Neuronal stem cell (in vitro differentiated cells): ENCODE measurements around the gene DNM3.

Experiments used
- DNase-seq: peaks from one replicate; pipeline ENCODE4 v3.0.0-alpha.2; 2013; ENCODE audit warnings: low spot score
- H2AFZ ChIP-seq: one replicate; pipeline ENCODE4 v1.6.1; 2013; ENCODE audit warnings: mild to moderate bottlenecking, low read length, inconsistent platforms
- H2AK5ac ChIP-seq: 2 replicates; pipeline ENCODE4 v1.6.1; 2013; ENCODE audit warnings: low read depth, mild to moderate bottlenecking, inconsistent platforms, low read length, moderate library complexity, mixed read lengths
- H2BK120ac ChIP-seq: 2 replicates; pipeline ENCODE4 v1.6.1; 2013; ENCODE audit warnings: low read depth, mild to moderate bottlenecking, inconsistent platforms, low read length, moderate library complexity, mixed read lengths
- H2BK12ac ChIP-seq: one replicate; pipeline ENCODE4 v1.6.1; 2013; ENCODE audit warnings: low read length, inconsistent platforms
- H2BK15ac ChIP-seq: 2 replicates; pipeline ENCODE4 v1.6.1; 2013; ENCODE audit warnings: mild to moderate bottlenecking, low read length, inconsistent platforms, mixed read lengths
- H2BK5ac ChIP-seq: one replicate; pipeline ENCODE4 v1.6.1; 2013; ENCODE audit warnings: inconsistent platforms, mild to moderate bottlenecking, low read length, moderate library complexity
- H3K14ac ChIP-seq: one replicate; pipeline ENCODE4 v1.6.1; 2013; ENCODE audit warnings: low read length, inconsistent platforms
- H3K18ac ChIP-seq: 2 replicates; pipeline ENCODE4 v1.6.1; 2013; ENCODE audit warnings: low read length, inconsistent platforms
- H3K23ac ChIP-seq: 2 replicates; pipeline ENCODE4 v1.6.1; 2013; ENCODE audit warnings: low read depth, mild to moderate bottlenecking, mixed read lengths, low read length, inconsistent platforms; ENCODE audit not compliant: poor library complexity
- H3K27ac ChIP-seq: replicated peaks from 3 replicates; pipeline ENCODE4 v1.5.1; 2013; ENCODE audit warnings: low read length, inconsistent platforms
- H3K27me3 ChIP-seq, 3 experiments: 2 replicates each; pipeline ENCODE4 v1.6.1; 2013; ENCODE audit warnings: low read length in 3 of 3, mild to moderate bottlenecking in 2 of 3, inconsistent platforms in 1 of 3, low read depth in 1 of 3, mixed read lengths in 1 of 3, moderate library complexity in 1 of 3; ENCODE audit not compliant: control insufficient read depth in 3 of 3, insufficient read depth in 3 of 3
- H3K36me3 ChIP-seq, 2 donors: replicated peaks in 1 of 2; 2 replicates each; pipeline ENCODE4 v1.6.1; 2013; ENCODE audit warnings: low read length in 2 of 2; ENCODE audit not compliant: control insufficient read depth in 2 of 2, insufficient read depth in 2 of 2
- H3K4ac ChIP-seq: 2 replicates; pipeline ENCODE4 v1.6.1; 2013; ENCODE audit warnings: inconsistent platforms, mild to moderate bottlenecking, low read length, moderate library complexity
- H3K4me1 ChIP-seq, 2 donors: 1 replicate in 1 of 2; 2 replicates in 1 of 2; pipeline ENCODE4 v1.6.1; 2013; ENCODE audit warnings: low read length in 2 of 2, low read depth in 1 of 2; ENCODE audit not compliant: control insufficient read depth in 2 of 2, insufficient read depth in 1 of 2
- H3K4me2 ChIP-seq: one replicate; pipeline ENCODE4 v1.6.1; 2013; ENCODE audit warnings: mild to moderate bottlenecking, low read length, inconsistent platforms; ENCODE audit not compliant: insufficient read depth, poor library complexity, severe bottlenecking
- H3K4me3 ChIP-seq, 2 donors: 2 replicates each; pipeline ENCODE4 v1.5.1; 2013; ENCODE audit warnings: low read length in 2 of 2, mild to moderate bottlenecking in 2 of 2, inconsistent platforms in 1 of 2, moderate library complexity in 1 of 2
- H3K79me1 ChIP-seq: one replicate; pipeline ENCODE4 v1.6.1; 2013; ENCODE audit warnings: low read depth, mild to moderate bottlenecking, inconsistent platforms, low read length, moderate library complexity
- H3K9ac ChIP-seq: one replicate; pipeline ENCODE4 v1.6.1; 2013; ENCODE audit warnings: mild to moderate bottlenecking, low read depth, low read length, inconsistent platforms; ENCODE audit not compliant: poor library complexity
- H3K9me3 ChIP-seq, 2 donors: replicated peaks in 1 of 2; 2 replicates each; pipeline versions ENCODE3 to v1.6.1; 2013; ENCODE audit warnings: low read length in 2 of 2, mild to moderate bottlenecking in 2 of 2, inconsistent platforms in 1 of 2, low read depth in 1 of 2, mixed read lengths in 1 of 2, moderate library complexity in 1 of 2; ENCODE audit not compliant: control insufficient read depth in 2 of 2, insufficient read depth in 1 of 2
- H4K8ac ChIP-seq: one replicate; pipeline ENCODE4 v1.6.1; 2013; ENCODE audit warnings: low read depth, mild to moderate bottlenecking, inconsistent platforms, low read length, moderate library complexity
- H4K91ac ChIP-seq: one replicate; pipeline ENCODE4 v1.6.1; 2013; ENCODE audit warnings: low read length, low read depth, mild to moderate bottlenecking, inconsistent platforms; ENCODE audit not compliant: poor library complexity
- whole genome bisulfite sequencing, 2 donors: extraction: QIAGEN DNeasy Blood & Tissue Kit; methylation state at CpG; one replicate each; pipeline ENCODE4 v1.1.7; 2013; ENCODE audit warnings: missing lambda C conversion rate in 2 of 2, mixed read lengths in 1 of 2; ENCODE audit not compliant: insufficient read length in 2 of 2, insufficient replicate concordance in 1 of 2; ENCODE audit errors: extremely low coverage in 2 of 2; 5-methylcytosine and 5-hydroxymethylcytosine counted together

DNM3 gene

DNA sequence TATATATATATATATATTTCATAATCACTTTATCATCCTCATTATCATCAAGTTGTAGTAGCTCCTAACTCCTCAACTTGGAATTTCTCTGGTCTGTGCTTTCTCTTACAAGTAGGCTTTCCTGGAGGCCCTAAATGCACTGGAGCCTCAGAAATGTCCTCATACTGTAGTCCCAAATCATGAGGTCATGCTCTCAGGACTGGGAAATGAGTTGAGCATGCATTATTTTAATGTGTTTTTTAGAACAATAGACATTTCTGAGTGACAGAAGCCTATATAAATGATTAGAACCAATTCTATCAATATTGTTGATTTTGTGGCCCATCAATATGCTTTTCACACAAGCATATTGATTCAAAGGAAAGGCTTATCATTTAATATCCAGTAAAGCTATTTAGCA lies 536.3 kb downstream of the DNM3 start:
- Histone ChIP-seq H3K18ac (no peak overlapping the region), H3K27ac (no peak overlapping the region), H2BK120ac (no peak overlapping the region), H3K27me3 (no peaks in the 10 kb centered on the region), H2BK5ac (no peak overlapping the region), H2BK12ac (no peak overlapping the region), H4K91ac (no peak overlapping the region), H3K9me3 (no peaks in the 10 kb centered on the region), H3K4ac (no peak overlapping the region), H2AK5ac (no peak overlapping the region), H3K9ac (no peak overlapping the region), H3K4me2 (no peak overlapping the region), H2AFZ (no peak overlapping the region), H3K4me1 (peaks cover 0 to 4% of the 10 kb centered on the region in 2 donors), H3K79me1 (no peaks in the 10 kb centered on the region), H3K23ac (no peak overlapping the region), H2BK15ac (no peak overlapping the region), H3K4me3 (no peak overlapping the region), H3K36me3 (no peaks in the 10 kb centered on the region), H3K14ac (no peak overlapping the region), H4K8ac (no peak overlapping the region)
- no peak for DNase-seq

GRCh38 chr1:172378109-172378760 lies 536.9 kb downstream of the DNM3 start:
- Histone ChIP-seq H3K14ac (no peak overlapping the region), H3K9ac (no peak overlapping the region), H2BK12ac (no peak overlapping the region), H3K4me2 (no peak overlapping the region), H3K18ac (no peak overlapping the region), H4K91ac (no peak overlapping the region), H3K27me3 (no peaks in the 10 kb centered on the region), H3K4me3 (no peak overlapping the region), H3K4me1 (peaks cover 2 to 10% of the 10 kb centered on the region in 2 donors), H4K8ac (no peak overlapping the region), H3K27ac (no peak overlapping the region), H2BK120ac (no peak overlapping the region), H3K79me1 (no peaks in the 10 kb centered on the region), H2BK15ac (no peak overlapping the region), H2AK5ac (no peak overlapping the region), H3K9me3 (no peaks in the 10 kb centered on the region), H2AFZ (no peak overlapping the region), H3K23ac (no peak overlapping the region), H3K36me3 (no peaks in the 10 kb centered on the region), H2BK5ac (no peak overlapping the region), H3K4ac (no peak overlapping the region)
- DNase-seq = no peak
- whole genome bisulfite sequencing, 2 donors = no CpG with 5 or more reads among the region's 1 CpG

DNA sequence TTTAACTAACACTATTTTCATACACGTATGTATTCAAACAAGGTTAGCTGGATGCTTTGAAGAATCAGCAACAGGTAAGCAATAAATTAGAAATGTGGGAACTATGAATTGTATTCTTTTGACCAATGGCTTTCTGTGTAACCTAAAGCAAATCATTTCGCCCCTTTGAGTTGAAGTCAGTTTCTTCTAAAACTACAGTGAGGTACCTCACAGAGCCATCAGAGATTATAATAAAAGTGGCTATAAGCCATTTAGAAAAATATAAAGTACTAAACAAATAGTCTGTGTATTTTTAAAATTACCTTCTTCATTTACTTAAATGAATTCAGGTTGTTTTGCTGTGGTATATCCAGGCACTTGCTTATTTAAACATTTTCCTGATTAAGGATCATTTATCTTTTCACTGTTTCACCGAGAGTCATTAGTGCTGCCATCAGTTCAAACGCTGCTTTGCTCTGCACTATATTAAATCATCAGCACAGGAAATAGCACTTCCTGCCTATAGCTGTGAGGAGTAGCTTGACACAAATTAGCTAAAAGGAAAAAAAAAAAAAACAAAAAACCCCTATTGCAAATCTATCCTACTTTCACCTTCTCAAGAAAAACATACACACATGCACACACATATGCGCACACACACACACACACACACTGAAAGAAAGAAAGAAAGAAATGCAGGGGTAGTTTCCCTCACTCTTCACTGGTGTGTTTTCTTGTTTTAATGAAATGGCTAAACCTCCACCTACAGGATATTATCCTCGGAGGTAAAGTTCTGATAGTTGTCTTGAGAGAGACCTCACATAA lies 539.3 kb downstream of the DNM3 start:
- no CpG with 5 or more reads among the region's 6 CpGs for WGBS, 2 donors
- H3K4ac ChIP-seq = no peak overlapping the region
- H2AFZ ChIP-seq = peak overlapping the region; percentile 15
- no peak overlapping the region for H3K27ac ChIP-seq
- no peak overlapping the region for H2BK15ac ChIP-seq
- no peak overlapping the region for H3K14ac ChIP-seq
- H2BK5ac ChIP-seq = no peak overlapping the region
- H2BK12ac ChIP-seq = no peak overlapping the region
- H3K9ac ChIP-seq = no peak overlapping the region
- no peak overlapping the region for H4K91ac ChIP-seq
- no peak overlapping the region for H3K18ac ChIP-seq
- no peak overlapping the region for H3K4me3 ChIP-seq
- H3K27me3 ChIP-seq = no peaks in the 10 kb centered on the region
- H2BK120ac ChIP-seq = no peak overlapping the region
- no peak overlapping the region for H3K4me2 ChIP-seq
- H3K36me3 ChIP-seq = no peaks in the 10 kb centered on the region
- peaks cover 2 to 19% of the 10 kb centered on the region in 2 donors for H3K4me1 ChIP-seq
- H3K79me1 ChIP-seq = no peaks in the 10 kb centered on the region
- DNase-seq = no peak
- H3K23ac ChIP-seq = no peak overlapping the region
- H3K9me3 ChIP-seq = no peaks in the 10 kb centered on the region
- no peak overlapping the region for H2AK5ac ChIP-seq
- no peak overlapping the region for H4K8ac ChIP-seq

GRCh38 chr1:172381946-172382345 lies 540.6 kb downstream of the DNM3 start:
- H3K27ac ChIP-seq = no peak overlapping the region
- peaks cover 2 to 19% of the 10 kb centered on the region in 2 donors for H3K4me1 ChIP-seq
- no peak overlapping the region for H3K18ac ChIP-seq
- no peaks in the 10 kb centered on the region for H3K79me1 ChIP-seq
- H3K14ac ChIP-seq = no peak overlapping the region
- no peak overlapping the region for H3K4me3 ChIP-seq
- no peak overlapping the region for H2BK5ac ChIP-seq
- no peak overlapping the region for H3K4me2 ChIP-seq
- no peaks in the 10 kb centered on the region for H3K36me3 ChIP-seq
- no peak overlapping the region for H4K91ac ChIP-seq
- no peak overlapping the region for H3K9ac ChIP-seq
- WGBS, 2 donors = no CpG with 5 or more reads among the region's 2 CpGs
- no peak overlapping the region for H2AFZ ChIP-seq
- DNase-seq = no peak
- H4K8ac ChIP-seq = no peak overlapping the region
- H2BK120ac ChIP-seq = no peak overlapping the region
- H2BK12ac ChIP-seq = no peak overlapping the region
- no peaks in the 10 kb centered on the region for H3K27me3 ChIP-seq
- H3K9me3 ChIP-seq = no peaks in the 10 kb centered on the region
- H3K23ac ChIP-seq = no peak overlapping the region
- no peak overlapping the region for H3K4ac ChIP-seq
- H2AK5ac ChIP-seq = no peak overlapping the region
- no peak overlapping the region for H2BK15ac ChIP-seq
